HEK293 (cell line): ENCODE results near the gene HSD17B8.

Experiments
- CTCF ChIP-seq: fragments of 450-650 bp; formaldehyde crosslinking; IDR thresholded peaks from 2 replicates; pipeline ENCODE4 v1.5.1; 2016; ENCODE audit warnings: missing biosample characterization, missing genetic modification characterization
- HOXA7 ChIP-seq: sonication (generic); formaldehyde crosslinking; IDR thresholded peaks from 2 replicates; pipeline ENCODE4 v1.8.1; 2022; ENCODE audit warnings: missing genetic modification reagents, borderline replicate concordance
- REPIN1 ChIP-seq: fragments of 450-650 bp; formaldehyde crosslinking; IDR thresholded peaks from 2 replicates; pipeline ENCODE4 v1.5.1; 2017; ENCODE audit warnings: missing biosample characterization, missing genetic modification characterization, low read depth
- ZBTB11 ChIP-seq: fragments of 450-650 bp; formaldehyde crosslinking; conservative IDR thresholded peaks from 2 replicates; pipeline ENCODE4 v1.5.1; 2016; ENCODE audit warnings: low read depth, missing biosample characterization, missing genetic modification characterization
- ZEB2 ChIP-seq: fragments of 450-650 bp; formaldehyde crosslinking; IDR thresholded peaks from 2 replicates; pipeline ENCODE4 v1.5.1; 2016; ENCODE audit warnings: missing biosample characterization, missing genetic modification characterization
- ZNF544 ChIP-seq: fragments of 450-650 bp; formaldehyde crosslinking; IDR thresholded peaks from 2 replicates; pipeline ENCODE4 v1.5.0; 2017; ENCODE audit warnings: missing biosample characterization, missing genetic modification characterization
- ZNF701 ChIP-seq: fragments of 450-650 bp; formaldehyde crosslinking; IDR thresholded peaks from 2 replicates; pipeline ENCODE4 v1.5.1; 2016; ENCODE audit warnings: missing biosample characterization, missing genetic modification characterization
- TF ChIP-seq, protein P1 (sequence below): sonication (generic); formaldehyde crosslinking; IDR thresholded peaks from 2 replicates; pipeline ENCODE4 v1.8.1; 2022; ENCODE audit warnings: mild to moderate bottlenecking, moderate library complexity, missing genetic modification reagents
- TF ChIP-seq, protein P2 (sequence below): fragments of 450-650 bp; formaldehyde crosslinking; IDR thresholded peaks from 2 replicates; pipeline ENCODE4 v1.5.1; 2016; ENCODE audit warnings: missing biosample characterization, missing genetic modification characterization, low read depth
- TF ChIP-seq, protein P3 (sequence below): fragments of 450-650 bp; formaldehyde crosslinking; IDR thresholded peaks from 2 replicates; pipeline ENCODE4 v1.5.1; 2016; ENCODE audit warnings: missing biosample characterization, missing genetic modification characterization

- TF ChIP-seq HOXA7 (CRISPR knock-in tag) (no peak), CTCF (no peak), REPIN1 (tag by site-specific recombination) (no peak), ZNF544 (no peak), ZEB2 (tag by site-specific recombination) (no peak), ZBTB11 (tag by site-specific recombination) (no peak), ZNF701 (tag by site-specific recombination) (no peak)
- TF ChIP-seq, protein P1, sequence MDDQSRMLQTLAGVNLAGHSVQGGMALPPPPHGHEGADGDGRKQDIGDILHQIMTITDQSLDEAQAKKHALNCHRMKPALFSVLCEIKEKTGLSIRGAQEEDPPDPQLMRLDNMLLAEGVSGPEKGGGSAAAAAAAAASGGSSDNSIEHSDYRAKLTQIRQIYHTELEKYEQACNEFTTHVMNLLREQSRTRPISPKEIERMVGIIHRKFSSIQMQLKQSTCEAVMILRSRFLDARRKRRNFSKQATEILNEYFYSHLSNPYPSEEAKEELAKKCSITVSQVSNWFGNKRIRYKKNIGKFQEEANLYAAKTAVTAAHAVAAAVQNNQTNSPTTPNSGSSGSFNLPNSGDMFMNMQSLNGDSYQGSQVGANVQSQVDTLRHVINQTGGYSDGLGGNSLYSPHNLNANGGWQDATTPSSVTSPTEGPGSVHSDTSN = no peak
- TF ChIP-seq, protein P2, sequence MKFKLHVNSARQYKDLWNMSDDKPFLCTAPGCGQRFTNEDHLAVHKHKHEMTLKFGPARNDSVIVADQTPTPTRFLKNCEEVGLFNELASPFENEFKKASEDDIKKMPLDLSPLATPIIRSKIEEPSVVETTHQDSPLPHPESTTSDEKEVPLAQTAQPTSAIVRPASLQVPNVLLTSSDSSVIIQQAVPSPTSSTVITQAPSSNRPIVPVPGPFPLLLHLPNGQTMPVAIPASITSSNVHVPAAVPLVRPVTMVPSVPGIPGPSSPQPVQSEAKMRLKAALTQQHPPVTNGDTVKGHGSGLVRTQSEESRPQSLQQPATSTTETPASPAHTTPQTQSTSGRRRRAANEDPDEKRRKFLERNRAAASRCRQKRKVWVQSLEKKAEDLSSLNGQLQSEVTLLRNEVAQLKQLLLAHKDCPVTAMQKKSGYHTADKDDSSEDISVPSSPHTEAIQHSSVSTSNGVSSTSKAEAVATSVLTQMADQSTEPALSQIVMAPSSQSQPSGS (tag by site-specific recombination) = no peak
- TF ChIP-seq, protein P3, sequence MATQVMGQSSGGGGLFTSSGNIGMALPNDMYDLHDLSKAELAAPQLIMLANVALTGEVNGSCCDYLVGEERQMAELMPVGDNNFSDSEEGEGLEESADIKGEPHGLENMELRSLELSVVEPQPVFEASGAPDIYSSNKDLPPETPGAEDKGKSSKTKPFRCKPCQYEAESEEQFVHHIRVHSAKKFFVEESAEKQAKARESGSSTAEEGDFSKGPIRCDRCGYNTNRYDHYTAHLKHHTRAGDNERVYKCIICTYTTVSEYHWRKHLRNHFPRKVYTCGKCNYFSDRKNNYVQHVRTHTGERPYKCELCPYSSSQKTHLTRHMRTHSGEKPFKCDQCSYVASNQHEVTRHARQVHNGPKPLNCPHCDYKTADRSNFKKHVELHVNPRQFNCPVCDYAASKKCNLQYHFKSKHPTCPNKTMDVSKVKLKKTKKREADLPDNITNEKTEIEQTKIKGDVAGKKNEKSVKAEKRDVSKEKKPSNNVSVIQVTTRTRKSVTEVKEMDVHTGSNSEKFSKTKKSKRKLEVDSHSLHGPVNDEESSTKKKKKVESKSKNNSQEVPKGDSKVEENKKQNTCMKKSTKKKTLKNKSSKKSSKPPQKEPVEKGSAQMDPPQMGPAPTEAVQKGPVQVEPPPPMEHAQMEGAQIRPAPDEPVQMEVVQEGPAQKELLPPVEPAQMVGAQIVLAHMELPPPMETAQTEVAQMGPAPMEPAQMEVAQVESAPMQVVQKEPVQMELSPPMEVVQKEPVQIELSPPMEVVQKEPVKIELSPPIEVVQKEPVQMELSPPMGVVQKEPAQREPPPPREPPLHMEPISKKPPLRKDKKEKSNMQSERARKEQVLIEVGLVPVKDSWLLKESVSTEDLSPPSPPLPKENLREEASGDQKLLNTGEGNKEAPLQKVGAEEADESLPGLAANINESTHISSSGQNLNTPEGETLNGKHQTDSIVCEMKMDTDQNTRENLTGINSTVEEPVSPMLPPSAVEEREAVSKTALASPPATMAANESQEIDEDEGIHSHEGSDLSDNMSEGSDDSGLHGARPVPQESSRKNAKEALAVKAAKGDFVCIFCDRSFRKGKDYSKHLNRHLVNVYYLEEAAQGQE (tag by site-specific recombination) = no peak
These were observed 39.6 kb upstream of the HSD17B8 start for GRCh38 chr6:33164665-33165373.
